ENCODE measurements around the gene ZDHHC11B.
"Not testable (repeated sequence)": the region's sequence is repeated elsewhere in the genome, so short reads cannot be mapped to it uniquely, and the experiment has no call there.

DNA sequence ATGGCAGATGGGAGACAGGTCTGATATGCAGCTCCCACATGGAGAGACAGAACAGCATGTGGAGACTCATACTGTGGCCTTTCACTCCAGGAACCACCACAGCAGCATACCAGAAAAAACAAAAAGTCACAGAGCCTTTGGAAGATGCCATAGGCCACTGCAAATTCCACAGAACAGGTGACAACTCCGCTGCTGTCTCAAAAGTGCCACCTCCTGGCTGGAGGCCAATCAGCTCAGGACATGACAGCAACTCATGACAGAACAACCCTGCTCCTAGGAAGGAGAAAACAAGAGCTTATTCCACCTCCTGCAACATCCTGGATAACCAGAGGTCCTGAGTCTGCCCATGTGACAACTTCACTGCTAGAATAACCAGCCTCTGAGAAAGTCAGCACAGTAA is 50.4 kb downstream of the ZDHHC11B start:
- TF ChIP-seq, protein P1, sequence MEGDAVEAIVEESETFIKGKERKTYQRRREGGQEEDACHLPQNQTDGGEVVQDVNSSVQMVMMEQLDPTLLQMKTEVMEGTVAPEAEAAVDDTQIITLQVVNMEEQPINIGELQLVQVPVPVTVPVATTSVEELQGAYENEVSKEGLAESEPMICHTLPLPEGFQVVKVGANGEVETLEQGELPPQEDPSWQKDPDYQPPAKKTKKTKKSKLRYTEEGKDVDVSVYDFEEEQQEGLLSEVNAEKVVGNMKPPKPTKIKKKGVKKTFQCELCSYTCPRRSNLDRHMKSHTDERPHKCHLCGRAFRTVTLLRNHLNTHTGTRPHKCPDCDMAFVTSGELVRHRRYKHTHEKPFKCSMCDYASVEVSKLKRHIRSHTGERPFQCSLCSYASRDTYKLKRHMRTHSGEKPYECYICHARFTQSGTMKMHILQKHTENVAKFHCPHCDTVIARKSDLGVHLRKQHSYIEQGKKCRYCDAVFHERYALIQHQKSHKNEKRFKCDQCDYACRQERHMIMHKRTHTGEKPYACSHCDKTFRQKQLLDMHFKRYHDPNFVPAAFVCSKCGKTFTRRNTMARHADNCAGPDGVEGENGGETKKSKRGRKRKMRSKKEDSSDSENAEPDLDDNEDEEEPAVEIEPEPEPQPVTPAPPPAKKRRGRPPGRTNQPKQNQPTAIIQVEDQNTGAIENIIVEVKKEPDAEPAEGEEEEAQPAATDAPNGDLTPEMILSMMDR (optimal IDR thresholded peaks at IDR 0.05 in 1 of 3, IDR thresholded peaks at IDR 0.05 in 1 of 3, conservative IDR thresholded peaks at IDR 0.05 in 1 of 3; ENCODE audit: extremely low read depth in 1 of 3, insufficient read depth in 2 of 3, low read length in 3 of 3): not testable (repeated sequence)
- not testable (repeated sequence) for TF ChIP-seq EZH2 (IDR thresholded peaks at IDR 0.05; ENCODE audit: low read length)

All from keratinocyte (primary cell).